B cell (primary cell): ENCODE measurements around the gene NIN.

Experiments used
- CTCF ChIP-seq: fragments of 200-600 bp; IDR thresholded peaks from one replicate; pipeline ENCODE4 v1.8.0; 2022; ENCODE audit warnings: antibody characterized with exemption, mild to moderate bottlenecking
- EZH2 ChIP-seq: IDR thresholded peaks from 2 replicates; pipeline ENCODE4 v1.6.1; 2012; ENCODE audit warnings: borderline replicate concordance, low read depth, mild to moderate bottlenecking, moderate library complexity, low read length; ENCODE audit not compliant: insufficient read depth, poor library complexity, severe bottlenecking

- TF ChIP-seq CTCF (no peak), EZH2 (no peak)
Measured at GRCh38 chr14:50864237-50864636, 33.3 kb upstream of the NIN start.
